Panc1 (cell line): ENCODE results near the gene HTR3E. TPM values are rescaled to one million over a fixed set of nuclear protein-coding genes. Genes with fewer than 3 reads are reported as not detected.

Experiments used
- ATAC-seq: fragments of 200-7000 bp; cut with Tn5 transposase; 2 replicates; pipeline ENCODE4 v1.9.1; 2020; ENCODE audit warnings: mild to moderate bottlenecking, moderate library complexity
- BruUV-seq: library from RNA; stranded (reverse); fragments of 400-500 nt; replicated peaks from 2 replicates; lab custom pipeline; 2021; lab: Mats Ljungman, UMichigan
- CTCF ChIA-PET: fragments of 300-600 bp; sonication (Branson Sonifier 250); formaldehyde crosslinking; loops from one replicate; lab custom pipeline; 2022; ENCODE audit warnings: antibody characterized with exemption; lab: Charles Lee
- POLR2A ChIA-PET: fragments of 300-600 bp; sonication (Branson Sonifier 250); formaldehyde crosslinking; loops from one replicate; lab custom pipeline; 2022; ENCODE audit warnings: antibody characterized with exemption; lab: Charles Lee
- DNase-seq: peaks from one replicate; pipeline ENCODE4 v3.0.0-alpha.2; 2010; ENCODE audit warnings: low read depth, low spot score
- H3K27ac ChIP-seq: 2 replicates; pipeline ENCODE4 v1.5.1; 2011; ENCODE audit warnings: mild to moderate bottlenecking, low read length, inconsistent platforms
- H3K27me3 ChIP-seq: fragments of 200-500 bp; sonication (Bioruptor generic); 2 replicates; pipeline ENCODE4 v1.6.0; 2014; ENCODE audit warnings: low read length, inconsistent platforms; ENCODE audit not compliant: control insufficient read depth, insufficient read depth
- H3K36me3 ChIP-seq: fragments of 200-500 bp; sonication (Bioruptor generic); 2 replicates; pipeline ENCODE4 v1.5.1; 2014; ENCODE audit warnings: inconsistent platforms, mild to moderate bottlenecking, low read length, moderate library complexity; ENCODE audit not compliant: control insufficient read depth, insufficient read depth
- H3K4me1 ChIP-seq: 2 replicates; pipeline ENCODE4 v1.5.1; 2011; ENCODE audit warnings: inconsistent platforms, mild to moderate bottlenecking, low read length, moderate library complexity; ENCODE audit not compliant: control insufficient read depth, insufficient read depth
- H3K4me3 ChIP-seq, 2 experiments: 2 replicates each; pipeline ENCODE4 v1.5.1; 2011 to 2012; ENCODE audit warnings: low read depth in 2 of 2, low read length in 2 of 2, mild to moderate bottlenecking in 2 of 2, inconsistent platforms in 1 of 2, moderate library complexity in 1 of 2
- H3K9me3 ChIP-seq: fragments of 200-500 bp; sonication (Bioruptor generic); 2 replicates; pipeline ENCODE4 v1.5.1; 2014; ENCODE audit warnings: low read depth, mild to moderate bottlenecking, inconsistent platforms, low read length, moderate library complexity; ENCODE audit not compliant: control insufficient read depth, insufficient read depth
- CTCF ChIP-seq: fragments of 450-650 bp; IDR thresholded peaks from 2 replicates; pipeline ENCODE4 v1.5.1; 2017; ENCODE audit warnings: mild to moderate bottlenecking
- POLR2AphosphoS5 ChIP-seq: IDR thresholded peaks from 2 replicates; pipeline ENCODE4 v1.6.1; 2012; ENCODE audit warnings: mild to moderate bottlenecking, low read depth, low read length, moderate library complexity
- SIN3A ChIP-seq: IDR thresholded peaks from 2 replicates; pipeline ENCODE4 v1.6.1; 2012; ENCODE audit warnings: low read depth, mild to moderate bottlenecking, low read length, moderate library complexity, borderline replicate concordance; ENCODE audit not compliant: insufficient read depth
- TCF7L2 ChIP-seq: IDR thresholded peaks from 2 replicates; pipeline ENCODE4 v1.6.1; 2011; ENCODE audit warnings: mild to moderate bottlenecking, low read depth, low read length, inconsistent platforms
- in situ Hi-C: cut with HindIII; loops from 2 replicates; pipeline ENCODE4 v1.10.0; 2016; ENCODE audit warnings: low sequenced_read_pairs, low pct_unique_long_range_greater_than_20kb
- intact Hi-C: fragments of 100-400 bp; cut with micrococcal nuclease; formaldehyde crosslinking; loops from one replicate; pipeline ENCODE4 v1.10.0; 2022; ENCODE audit not compliant: unreplicated experiment
- total RNA-seq: library from RNA; stranded (reverse); gene quantifications from one replicate; pipeline ENCODE4 v1.2.1, GENCODE V29; 2021; ENCODE audit not compliant: unreplicated experiment
- TF ChIP-seq, protein P1 (sequence below), 2 experiments: IDR thresholded peaks; 2 replicates each; pipeline ENCODE4 v1.6.1; 2011 to 2012; ENCODE audit warnings: low read depth in 2 of 2, control low read depth in 1 of 2, low read length in 1 of 2, mild to moderate bottlenecking in 1 of 2, moderate library complexity in 1 of 2; ENCODE audit not compliant: insufficient read depth in 1 of 2

Gene HTR3E
- total RNA-seq, 1 experiment from 2014 or later = not detected

- DNase-seq = peak; percentile 74
- ChIA-PET POLR2A (no interaction called here), CTCF (interaction anchor here (0.6 to 1.1 kb wide), 3 partner anchors 25 to 104 kb away, joined by 3 to 6 read pairs (median 3); no protein-coding TSS in a partner anchor)
- H3K4me1 ChIP-seq = peaks cover 12% of the 10 kb centered on the region
- peak overlapping the region; percentile 96 to 100 for H3K4me3 ChIP-seq
- no peaks in the 10 kb centered on the region for H3K27me3 ChIP-seq
- H3K27ac ChIP-seq = peak overlapping the region; percentile 98
- no TSS peak for BruUV-seq
- 0 out of 2 replicates have a peak, but pooled peaks have one; percentile 32 for TF ChIP-seq SIN3A
- no peak for TF ChIP-seq TCF7L2
- TF ChIP-seq CTCF = no peak
- TF ChIP-seq, protein P1, sequence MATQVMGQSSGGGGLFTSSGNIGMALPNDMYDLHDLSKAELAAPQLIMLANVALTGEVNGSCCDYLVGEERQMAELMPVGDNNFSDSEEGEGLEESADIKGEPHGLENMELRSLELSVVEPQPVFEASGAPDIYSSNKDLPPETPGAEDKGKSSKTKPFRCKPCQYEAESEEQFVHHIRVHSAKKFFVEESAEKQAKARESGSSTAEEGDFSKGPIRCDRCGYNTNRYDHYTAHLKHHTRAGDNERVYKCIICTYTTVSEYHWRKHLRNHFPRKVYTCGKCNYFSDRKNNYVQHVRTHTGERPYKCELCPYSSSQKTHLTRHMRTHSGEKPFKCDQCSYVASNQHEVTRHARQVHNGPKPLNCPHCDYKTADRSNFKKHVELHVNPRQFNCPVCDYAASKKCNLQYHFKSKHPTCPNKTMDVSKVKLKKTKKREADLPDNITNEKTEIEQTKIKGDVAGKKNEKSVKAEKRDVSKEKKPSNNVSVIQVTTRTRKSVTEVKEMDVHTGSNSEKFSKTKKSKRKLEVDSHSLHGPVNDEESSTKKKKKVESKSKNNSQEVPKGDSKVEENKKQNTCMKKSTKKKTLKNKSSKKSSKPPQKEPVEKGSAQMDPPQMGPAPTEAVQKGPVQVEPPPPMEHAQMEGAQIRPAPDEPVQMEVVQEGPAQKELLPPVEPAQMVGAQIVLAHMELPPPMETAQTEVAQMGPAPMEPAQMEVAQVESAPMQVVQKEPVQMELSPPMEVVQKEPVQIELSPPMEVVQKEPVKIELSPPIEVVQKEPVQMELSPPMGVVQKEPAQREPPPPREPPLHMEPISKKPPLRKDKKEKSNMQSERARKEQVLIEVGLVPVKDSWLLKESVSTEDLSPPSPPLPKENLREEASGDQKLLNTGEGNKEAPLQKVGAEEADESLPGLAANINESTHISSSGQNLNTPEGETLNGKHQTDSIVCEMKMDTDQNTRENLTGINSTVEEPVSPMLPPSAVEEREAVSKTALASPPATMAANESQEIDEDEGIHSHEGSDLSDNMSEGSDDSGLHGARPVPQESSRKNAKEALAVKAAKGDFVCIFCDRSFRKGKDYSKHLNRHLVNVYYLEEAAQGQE (IDR thresholded peaks at IDR 0.05; ENCODE audit: insufficient read depth in 1 of 2, low read depth in 2 of 2, low read length in 1 of 2) = peak in 1 of 2 experiments; percentile 42; a peak in 1 of 4 replicates
- TF ChIP-seq POLR2AphosphoS5 = peak; percentile 58; the same call in 1 of the 2 replicates
- H3K36me3 ChIP-seq = peaks cover 9% of the 10 kb centered on the region; the same call in 1 of the 2 replicates
- in situ Hi-C loops = no loop called here
- peak; percentile 86 for ATAC-seq
- no peaks in the 10 kb centered on the region for H3K9me3 ChIP-seq
- intact Hi-C loops = loop anchor here (10.0 kb wide), 2 partner anchors 89 to 239 kb away; no protein-coding TSS in a partner anchor
Observed at GRCh38 chr3:184133840-184134745, 37.2 kb downstream of the HTR3E start.

- CTCF ChIA-PET = interaction anchor here (0.6 to 1.1 kb wide), 2 partner anchors 95 to 103 kb away, joined by 3 read pairs; no protein-coding TSS in a partner anchor
Observed at GRCh38 chr3:184134746-184135148, 37.9 kb downstream of the HTR3E start.

More at GRCh38 chr3:184134746-184135148, 37.9 kb downstream of the HTR3E start:
- Histone ChIP-seq H3K4me3 (peak overlapping the region; percentile 96 to 100), H3K27ac (peak overlapping the region; percentile 98), H3K36me3 (peaks cover 9% of the 10 kb centered on the region; the same call in 1 of the 2 replicates), H3K4me1 (peaks cover 12% of the 10 kb centered on the region), H3K9me3 (no peaks in the 10 kb centered on the region), H3K27me3 (no peaks in the 10 kb centered on the region)
- ATAC-seq (peak; percentile 46), DNase-seq (no peak)
- intact Hi-C loops (loop anchor here (10.0 kb wide), 2 partner anchors 90 to 240 kb away; no protein-coding TSS in a partner anchor), in situ Hi-C loops (no loop called here)
- TF ChIP-seq CTCF (no peak), SIN3A (no peak), TCF7L2 (no peak), POLR2AphosphoS5 (no peak)
- TF ChIP-seq, protein P1 (IDR thresholded peaks at IDR 0.05; ENCODE audit: insufficient read depth in 1 of 2, low read depth in 2 of 2, low read length in 1 of 2) = no peak
- no TSS peak for BruUV-seq
- POLR2A ChIA-PET = interaction anchor here (0.6 kb wide), 1 partner anchor 76 kb away, joined by 7 read pairs; no protein-coding TSS in a partner anchor
